HTERT RPE-1 (cell line): Measurements from ENCODE around the gene SLC39A11.
"Not testable (repeated sequence)": the region's sequence is repeated elsewhere in the genome, so short reads cannot be mapped to it uniquely, and the experiment has no call there.

ENCODE experiments used
- in situ Hi-C: fragments of 300-500 bp; cut with MboI; formaldehyde crosslinking; loops from 4 replicates; pipeline ENCODE4 v1.14.3; 2020; ENCODE audit warnings: low sequenced_read_pairs

SLC39A11 gene

GRCh38 chr17:73013816-73014663, 78.4 kb downstream of the SLC39A11 start:
- in situ Hi-C loops, result no loop called here

DNA sequence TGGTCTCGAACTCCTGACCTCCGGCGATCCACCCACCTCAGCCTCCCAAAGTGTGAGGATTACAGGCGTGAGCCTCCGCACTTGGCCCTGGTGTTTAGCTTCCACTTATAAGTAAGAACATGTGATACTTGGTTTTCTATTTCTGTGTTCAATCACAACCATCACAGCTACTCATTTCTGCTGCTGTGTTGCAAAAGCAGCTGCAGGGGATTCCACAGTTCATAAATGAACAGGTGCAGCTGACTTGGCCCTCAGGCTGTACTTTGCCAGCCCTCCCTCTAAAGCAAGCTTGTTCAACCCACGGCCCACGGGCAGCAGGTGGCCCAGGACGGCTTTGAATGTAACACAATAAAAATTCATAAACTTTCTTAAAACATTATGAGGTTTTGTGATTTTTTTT, 79.2 kb downstream of the SLC39A11 start:
- in situ Hi-C loops, result no loop called here

DNA sequence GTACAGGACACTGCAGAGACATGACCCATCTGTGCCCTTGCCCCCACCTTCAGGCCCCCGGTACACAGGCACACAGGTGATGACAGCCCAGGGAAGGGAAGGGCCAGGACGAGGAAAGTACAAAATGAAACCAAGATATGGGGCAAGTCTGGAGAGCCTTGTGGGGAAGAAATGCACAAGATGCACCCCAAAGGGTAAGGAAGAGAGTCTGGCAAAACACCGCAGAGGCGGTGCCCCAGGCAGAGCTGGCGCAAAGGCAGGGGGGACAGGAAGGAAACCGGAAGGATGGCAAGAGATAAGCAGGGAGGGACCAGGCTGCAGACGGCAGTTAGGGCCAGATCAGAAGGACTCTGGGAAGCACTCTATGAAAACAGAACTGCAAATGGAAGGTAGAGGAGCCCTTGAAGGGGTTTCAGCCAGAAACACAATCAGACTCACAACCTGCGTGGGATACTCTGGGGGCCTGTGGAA, 81.4 kb downstream of the SLC39A11 start:
- in situ Hi-C loops, result no loop called here

DNA sequence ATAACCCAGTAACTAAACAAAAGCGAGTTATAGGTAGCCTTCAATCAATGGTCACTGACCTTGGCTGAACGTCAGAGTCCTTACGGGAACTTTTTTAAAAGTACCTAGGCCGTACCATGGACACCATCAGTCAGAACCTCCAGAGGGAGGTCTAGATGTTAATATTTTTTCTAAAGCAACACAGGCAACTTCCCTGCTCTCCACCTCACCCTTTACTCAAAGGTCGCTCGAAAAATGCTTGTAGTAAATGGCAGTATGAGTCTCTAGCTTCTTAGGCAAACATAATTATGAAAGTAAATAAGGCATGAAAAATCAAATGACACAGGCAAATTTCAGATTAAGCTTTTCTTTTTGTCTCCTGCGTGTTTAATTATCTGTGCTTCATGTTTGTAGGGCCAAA, 82.1 kb downstream of the SLC39A11 start:
- in situ Hi-C loops, result no loop called here

DNA sequence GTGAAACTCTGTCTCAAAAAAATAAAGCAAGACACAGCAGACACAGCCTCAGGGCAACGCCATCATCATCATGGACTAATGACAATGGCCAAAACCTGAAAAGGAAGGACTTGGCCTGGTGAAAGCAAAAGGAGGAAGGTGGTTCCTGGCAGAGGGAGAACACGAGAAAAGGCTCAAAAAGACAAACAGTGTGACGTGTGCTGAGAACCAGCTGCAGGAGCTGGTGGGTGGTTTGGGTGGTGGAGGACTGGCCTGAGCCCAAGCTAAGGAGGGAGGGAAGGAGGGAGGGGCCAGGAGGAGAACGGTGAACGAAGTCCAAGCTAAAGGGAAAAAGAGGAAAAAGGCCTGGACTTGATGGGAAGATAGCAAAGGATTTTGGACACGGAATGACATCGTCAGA, 85.1 kb downstream of the SLC39A11 start:
- in situ Hi-C loops, result no loop called here

DNA sequence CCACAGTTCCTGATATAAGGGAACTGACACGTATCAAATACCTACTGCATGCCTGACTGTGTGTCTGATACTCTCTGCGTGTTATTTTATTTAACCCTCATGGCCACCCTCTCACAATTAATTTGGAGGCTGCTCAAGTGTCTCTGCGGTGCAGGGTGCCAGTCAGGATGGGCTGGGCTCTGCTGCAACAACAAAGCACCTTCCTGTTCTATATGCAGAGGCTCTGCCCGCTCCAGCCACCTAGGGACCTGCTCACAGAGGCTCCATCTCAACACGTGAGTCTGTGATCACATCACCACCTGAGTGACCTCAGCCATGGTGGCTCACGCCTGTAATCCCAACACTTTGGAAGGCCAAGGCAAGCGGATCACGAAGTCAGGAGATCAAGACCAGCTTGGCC, 87.1 kb downstream of the SLC39A11 start:
- in situ Hi-C loops, result no loop called here

- in situ Hi-C loops, result no loop called here
Measured at GRCh38 chr17:73003487-73003886, 89.0 kb downstream of the SLC39A11 start.

GRCh38 chr17:73000832-73001231, 91.7 kb downstream of the SLC39A11 start:
- in situ Hi-C loops, result no loop called here

- in situ Hi-C loops, result not testable (repeated sequence)
Measured at GRCh38 chr17:72999474-72999873, 93.0 kb downstream of the SLC39A11 start.

DNA sequence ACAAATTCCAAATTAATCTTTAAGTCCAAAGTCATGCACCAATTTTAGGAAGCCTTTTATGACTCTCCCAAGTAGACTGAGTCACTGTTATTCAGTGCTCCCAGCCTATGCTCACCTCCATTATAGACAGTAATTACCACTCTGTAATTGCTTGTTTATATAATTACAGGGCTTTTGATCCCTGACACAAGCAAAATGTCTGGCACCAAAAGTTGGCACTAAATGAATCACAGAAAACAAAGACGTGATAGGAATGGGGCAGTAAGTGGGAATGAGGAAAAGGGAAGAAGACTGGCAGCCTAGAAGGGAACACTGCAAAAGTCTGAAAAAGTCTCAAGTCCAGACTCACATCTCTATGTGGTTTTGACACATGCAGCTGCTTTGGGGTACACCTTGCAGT, 94.1 kb downstream of the SLC39A11 start:
- in situ Hi-C loops, result no loop called here

DNA sequence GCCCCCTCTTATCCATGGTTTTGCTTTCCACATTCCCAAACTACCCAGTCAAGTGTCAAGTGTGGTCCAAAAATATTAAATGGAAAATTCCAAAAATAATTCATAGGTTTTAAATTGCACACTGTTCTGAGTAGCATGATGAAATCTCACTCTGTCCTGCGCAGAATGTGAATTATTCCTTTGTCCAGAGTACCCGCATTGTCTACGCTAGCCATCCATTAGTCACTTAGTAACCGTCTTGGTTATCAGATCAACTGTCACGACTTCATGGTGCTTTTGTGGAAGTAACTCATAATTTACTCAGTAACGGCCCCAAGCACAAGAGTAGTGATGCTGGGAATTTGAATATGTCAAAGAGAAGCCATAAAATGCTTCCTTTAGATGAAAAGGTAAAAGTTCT, 94.9 kb downstream of the SLC39A11 start:
- in situ Hi-C loops, result no loop called here

DNA sequence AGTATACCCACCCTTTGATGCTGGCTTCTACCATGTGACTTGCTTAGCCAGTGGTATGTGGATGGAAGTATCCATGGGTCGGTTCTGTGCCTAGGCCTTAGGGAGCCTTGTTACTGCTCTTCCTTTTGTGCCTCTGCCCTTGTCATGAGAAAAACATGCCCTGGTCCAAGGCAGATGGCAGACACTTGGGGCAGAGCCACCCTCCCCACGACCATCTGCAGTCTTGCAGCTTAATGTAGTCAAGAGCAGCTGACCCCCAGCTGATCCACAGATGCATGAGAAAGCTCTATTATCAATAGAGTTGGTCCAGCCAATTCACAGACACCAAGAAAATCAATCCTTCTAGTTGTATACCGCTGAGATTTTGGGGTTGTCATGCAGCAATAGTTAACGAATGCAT, 95.7 kb downstream of the SLC39A11 start:
- in situ Hi-C loops, result no loop called here

DNA sequence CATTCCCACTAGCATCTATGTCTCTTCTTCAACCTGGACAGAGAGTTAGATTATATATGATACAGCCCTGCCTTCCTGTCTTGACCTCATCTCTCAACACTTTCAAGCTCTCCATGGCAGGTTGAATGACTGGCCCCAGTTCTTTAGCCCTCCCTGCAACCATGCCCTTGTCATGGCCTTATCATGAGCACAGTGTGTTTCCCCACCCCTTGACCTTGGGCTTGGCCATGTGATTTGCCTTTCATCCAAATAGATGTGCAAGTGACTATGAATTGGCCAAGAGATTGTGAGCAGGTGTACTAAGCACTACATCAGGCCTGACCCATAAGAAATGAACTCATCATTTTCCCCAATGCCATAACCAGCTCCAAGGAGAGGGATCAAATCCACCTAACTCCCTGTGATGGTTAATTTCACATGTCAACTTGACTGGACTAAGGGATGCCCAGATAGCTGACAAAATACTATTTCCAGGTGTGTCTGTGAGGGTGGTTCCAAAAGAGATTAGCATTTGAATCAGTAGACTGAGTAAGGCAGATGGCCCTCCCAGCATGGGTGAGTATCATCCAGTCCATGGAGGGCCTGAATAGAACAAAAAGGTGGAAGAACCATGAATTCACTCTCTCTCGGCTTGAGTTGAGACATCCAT, 97.4 kb downstream of the SLC39A11 start:
- in situ Hi-C loops, result no loop called here

- in situ Hi-C loops, result not testable (repeated sequence)
Measured at GRCh38 chr17:72992783-72993467, 99.6 kb downstream of the SLC39A11 start.

DNA sequence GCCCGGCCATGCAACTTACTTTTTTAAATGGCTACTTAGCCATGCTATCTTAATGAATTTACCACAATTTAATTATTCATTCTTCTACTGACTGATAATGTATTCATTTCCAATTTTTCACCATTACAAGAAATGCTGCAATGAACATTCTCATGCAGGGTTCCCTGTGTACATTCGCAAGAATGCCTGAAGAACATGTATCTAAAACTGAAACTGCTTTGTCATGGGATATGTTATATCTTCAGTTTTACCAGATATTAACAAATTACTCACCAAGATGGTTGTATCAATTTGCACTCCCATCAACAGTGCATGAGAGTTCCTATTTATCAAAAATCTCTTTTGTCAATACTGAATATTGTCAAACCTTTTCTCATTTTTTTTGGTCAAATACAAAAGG, 100.8 kb downstream of the SLC39A11 start:
- in situ Hi-C loops, result no loop called here

- in situ Hi-C loops, result no loop called here
Measured at GRCh38 chr17:72989074-72989610, 103.3 kb downstream of the SLC39A11 start.

GRCh38 chr17:72988451-72988850, 104.0 kb downstream of the SLC39A11 start:
- in situ Hi-C loops, result no loop called here

DNA sequence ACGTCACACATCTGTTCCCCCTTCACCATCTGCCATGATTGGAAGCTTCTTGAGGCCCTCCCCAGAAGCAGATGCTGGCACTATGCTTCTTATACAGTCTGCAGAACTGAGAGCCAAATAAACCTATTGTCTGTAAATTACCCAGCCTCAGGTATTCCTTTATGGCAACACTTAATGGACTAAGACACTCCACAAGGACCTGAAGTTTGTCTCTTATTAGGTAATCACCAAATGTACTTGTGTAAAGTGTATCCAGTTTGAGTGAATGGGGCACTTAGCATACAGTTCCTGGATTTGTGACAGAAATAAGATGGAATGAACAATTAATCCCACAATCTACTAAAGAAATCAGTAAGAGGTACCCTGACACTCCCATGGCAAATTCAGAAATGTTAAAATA, 105.3 kb downstream of the SLC39A11 start:
- in situ Hi-C loops, result no loop called here

DNA sequence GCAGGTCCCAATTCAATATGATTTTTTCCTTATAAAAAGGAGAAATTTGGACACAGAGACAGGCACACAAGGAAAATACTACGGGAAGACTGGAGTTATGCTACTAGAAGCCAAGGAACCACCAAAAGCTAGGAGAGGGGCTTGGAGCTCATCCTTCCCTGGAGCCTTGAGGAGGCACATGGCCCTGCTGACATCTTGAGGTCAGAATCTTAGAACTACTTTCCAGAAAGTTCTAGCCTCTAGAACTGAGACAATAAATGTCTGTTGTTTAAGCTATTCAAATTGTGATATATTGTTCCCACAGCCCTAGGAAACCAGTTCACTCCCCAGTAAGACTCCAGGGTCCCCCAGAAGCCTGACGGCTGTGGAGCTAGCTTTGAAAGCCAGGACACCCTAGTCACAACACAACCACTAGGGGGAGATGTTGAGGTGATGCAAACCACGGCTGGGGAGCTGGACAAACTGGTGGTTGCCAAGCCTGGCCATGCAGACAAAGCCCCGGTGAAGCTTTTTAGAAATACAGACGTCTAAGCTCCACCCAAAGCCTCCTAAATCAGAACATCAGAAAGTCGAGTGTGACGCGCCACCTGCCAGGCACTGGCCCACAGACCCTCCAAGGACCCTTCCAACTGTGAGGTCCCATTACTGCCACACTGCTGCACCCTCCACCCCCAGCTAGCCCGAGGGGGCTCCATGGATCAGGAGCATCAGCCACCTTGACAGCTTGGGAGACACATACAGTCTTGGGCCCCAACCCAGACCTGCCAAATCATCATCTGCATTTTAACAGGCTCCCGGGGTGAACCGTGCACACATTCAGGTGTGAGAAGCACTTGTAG, 106.4 kb downstream of the SLC39A11 start:
- in situ Hi-C loops, result no loop called here

DNA sequence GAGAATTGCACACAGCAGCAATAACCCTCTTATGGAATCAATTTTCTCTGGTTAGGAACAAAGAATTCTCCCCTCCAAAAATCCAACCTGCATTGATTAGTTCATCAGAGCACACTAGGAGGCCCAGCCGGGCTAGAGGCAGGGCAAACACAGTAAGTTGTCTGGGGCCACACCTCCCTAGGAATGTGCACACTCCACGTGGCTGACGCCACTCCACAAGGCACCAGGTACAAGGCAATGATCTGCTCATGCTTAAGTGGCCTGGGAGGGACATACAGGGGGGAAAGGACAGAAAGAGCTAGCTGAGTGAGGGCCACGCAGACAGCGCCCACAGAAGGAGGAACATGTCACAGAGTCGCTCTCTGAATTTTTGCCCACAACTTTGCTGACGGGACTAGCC, 107.6 kb downstream of the SLC39A11 start:
- in situ Hi-C loops, result no loop called here
